GM06990 (cell line): Measurements from ENCODE around the gene CATSPERD.
A peak's percentile ranks its signal among the peaks of the same experiment; 100 is the strongest.

Experiments
- DNase-seq: peaks from one replicate; pipeline ENCODE4 v3.0.0-alpha.2; 2011; ENCODE audit not compliant: insufficient read length; ENCODE audit errors: extremely low read depth
- H3K27me3 ChIP-seq: replicated peaks from 2 replicates; pipeline ENCODE4 v1.6.0; 2011; ENCODE audit warnings: low read length; ENCODE audit not compliant: control insufficient read depth, insufficient read depth
- H3K36me3 ChIP-seq: 2 replicates; pipeline ENCODE4 v1.5.1; 2011; ENCODE audit warnings: low read length; ENCODE audit not compliant: control insufficient read depth, insufficient read depth
- H3K4me3 ChIP-seq: replicated peaks from 2 replicates; pipeline ENCODE4 v1.5.1; 2011; ENCODE audit warnings: low read depth, mild to moderate bottlenecking, control low read depth, low read length
- CTCF ChIP-seq: IDR thresholded peaks from 2 replicates; pipeline ENCODE4 v1.5.1; 2011; ENCODE audit warnings: low read length, control low read depth, mild to moderate bottlenecking, inconsistent platforms; ENCODE audit not compliant: insufficient read depth, poor library complexity, severe bottlenecking

CATSPERD gene

GRCh38 chr19:5827891-5828660, 107.6 kb downstream of the CATSPERD start:
- no peaks in the 10 kb centered on the region for H3K27me3 ChIP-seq

More at GRCh38 chr19:5827891-5828660, 107.6 kb downstream of the CATSPERD start:
- H3K4me3 ChIP-seq: peak overlapping the region; percentile 60
- peak; percentile 93 for DNase-seq
- no peak for TF ChIP-seq CTCF
- no peaks in the 10 kb centered on the region for H3K36me3 ChIP-seq
